Smooth muscle cell (in vitro differentiated cells): ENCODE measurements around the gene KBTBD12. TPM values are rescaled to one million over a fixed set of nuclear protein-coding genes. Genes with fewer than 3 reads are reported as not detected.
"Not testable (repeated sequence)": the region's sequence is repeated elsewhere in the genome, so short reads cannot be mapped to it uniquely, and the experiment has no call there.

Source experiments
- DNase-seq: peaks from one replicate; lab custom pipeline; 2025; ENCODE audit not compliant: unreplicated experiment; lab: John Stamatoyannopoulos, UW
- H2AFZ ChIP-seq: fragments of 200-600 bp; sonication (generic); 2 replicates; pipeline ENCODE4 v1.6.0; 2016; ENCODE audit warnings: antibody characterized with exemption, low read depth, mild to moderate bottlenecking
- H3F3A ChIP-seq: fragments of 200-600 bp; sonication (generic); 2 replicates; pipeline ENCODE4 v1.6.0; 2017; ENCODE audit warnings: antibody characterized with exemption, low read depth
- H3K27ac ChIP-seq: fragments of 200-600 bp; sonication (generic); 2 replicates; pipeline ENCODE4 v1.5.1; 2016; ENCODE audit warnings: low read depth, mild to moderate bottlenecking
- H3K27me3 ChIP-seq: fragments of 200-600 bp; sonication (generic); 2 replicates; pipeline ENCODE4 v1.6.1; 2016; ENCODE audit warnings: low read depth, mild to moderate bottlenecking
- H3K36me3 ChIP-seq: fragments of 200-600 bp; sonication (generic); 2 replicates; pipeline ENCODE4 v1.5.1; 2016; ENCODE audit warnings: low read depth
- H3K4me1 ChIP-seq: fragments of 200-600 bp; sonication (generic); 2 replicates; pipeline ENCODE4 v1.5.1; 2016; ENCODE audit warnings: low read depth
- H3K4me2 ChIP-seq: fragments of 200-600 bp; sonication (generic); 2 replicates; pipeline ENCODE4 v1.6.0; 2016; ENCODE audit warnings: mild to moderate bottlenecking
- H3K4me3 ChIP-seq: fragments of 200-600 bp; sonication (generic); 2 replicates; pipeline ENCODE4 v1.5.1; 2016; ENCODE audit warnings: mild to moderate bottlenecking
- H3K79me2 ChIP-seq: fragments of 200-600 bp; sonication (generic); 2 replicates; pipeline ENCODE4 v1.6.0; 2016; ENCODE audit warnings: low read depth, mild to moderate bottlenecking
- H3K9ac ChIP-seq: fragments of 200-600 bp; sonication (generic); 2 replicates; pipeline ENCODE4 v1.6.0; 2016; ENCODE audit warnings: low read depth
- H3K9me3 ChIP-seq: fragments of 200-600 bp; sonication (generic); replicated peaks from 2 replicates; pipeline ENCODE4 v1.5.1; 2016; ENCODE audit warnings: low read depth
- H4K20me1 ChIP-seq: fragments of 200-600 bp; sonication (generic); 2 replicates; pipeline ENCODE4 v1.6.0; 2016; ENCODE audit warnings: low read depth
- CTCF ChIP-seq: fragments of 200-600 bp; sonication (generic); IDR thresholded peaks from 2 replicates; pipeline ENCODE4 v1.5.1; 2017; ENCODE audit warnings: borderline replicate concordance, mild to moderate bottlenecking, antibody characterized with exemption; ENCODE audit not compliant: insufficient read depth, poor library complexity, severe bottlenecking
- WGBS: methylation state at CpG from one replicate; pipeline ENCODE4 v1.1.7; 2016; ENCODE audit warnings: low lambda C conversion rate; 5-methylcytosine and 5-hydroxymethylcytosine counted together
- polyA plus RNA-seq: library from polyadenylated mRNA; unstranded; fragments of >200 nt; fragmentation: Nextera tagmentation; extraction: Ambion mirVana; gene quantifications from 2 replicates; pipeline ENCODE4 v1.2.1, GENCODE V29; 2016
- total RNA-seq: library from RNA; depleted of rRNA; stranded (reverse); fragments of >200 nt; gene quantifications from 2 replicates; pipeline ENCODE4 v1.2.3, GENCODE V29; 2014

KBTBD12 gene
- total and polyA plus RNA-seq, 2 experiments from 2014 or later: not detected

- no peak overlapping the region for H3K4me3 ChIP-seq
- H4K20me1 ChIP-seq: no peaks in the 10 kb centered on the region
- H3K27me3 ChIP-seq: no peaks in the 10 kb centered on the region
- no peak for TF ChIP-seq CTCF
- no peaks in the 10 kb centered on the region for H3K36me3 ChIP-seq
- DNase-seq: no peak
- no peaks in the 10 kb centered on the region for H3K4me1 ChIP-seq
- H3K79me2 ChIP-seq: no peaks in the 10 kb centered on the region
- H3K9me3 ChIP-seq: no peaks in the 10 kb centered on the region
- peaks cover 19% of the 10 kb centered on the region for H3F3A ChIP-seq
- peak overlapping the region; percentile 55 for H3K4me2 ChIP-seq
- H3K27ac ChIP-seq: peak overlapping the region; percentile 92
- no peak overlapping the region for H3K9ac ChIP-seq
- no peak overlapping the region for H2AFZ ChIP-seq
Observed at GRCh38 chr3:127867986-127868385, 47.0 kb upstream of the KBTBD12 start.

GRCh38 chr3:127870156-127870555, 44.9 kb upstream of the KBTBD12 start:
- Histone ChIP-seq H4K20me1 (no peaks in the 10 kb centered on the region), H3F3A (peaks cover 17% of the 10 kb centered on the region), H3K4me1 (no peaks in the 10 kb centered on the region), H2AFZ (no peak overlapping the region), H3K9ac (no peak overlapping the region), H3K4me3 (no peak overlapping the region), H3K4me2 (no peak overlapping the region), H3K79me2 (no peaks in the 10 kb centered on the region), H3K27me3 (no peaks in the 10 kb centered on the region), H3K36me3 (no peaks in the 10 kb centered on the region), H3K9me3 (no peaks in the 10 kb centered on the region), H3K27ac (no peak overlapping the region)
- WGBS: 92% methylated on average over 4 of the region's 4 CpGs
- DNase-seq: no peak
- no peak for TF ChIP-seq CTCF

- H4K20me1 ChIP-seq, H3K79me2 ChIP-seq, H3K9me3 ChIP-seq, H3F3A ChIP-seq, H3K4me2 ChIP-seq, DNase-seq, H3K27me3 ChIP-seq, H3K9ac ChIP-seq, H3K4me3 ChIP-seq, H3K4me1 ChIP-seq, H3K27ac ChIP-seq, H3K36me3 ChIP-seq, H2AFZ ChIP-seq: not testable (repeated sequence)
- WGBS: 88% methylated on average over 5 of the region's 5 CpGs
Observed at GRCh38 chr3:127874097-127874496, 40.9 kb upstream of the KBTBD12 start.

- no peak for TF ChIP-seq CTCF
- H3K9me3 ChIP-seq: no peaks in the 10 kb centered on the region
- H2AFZ ChIP-seq: no peak overlapping the region
- no peaks in the 10 kb centered on the region for H3F3A ChIP-seq
- H3K27me3 ChIP-seq: no peaks in the 10 kb centered on the region
- 96% methylated on average over 3 of the region's 3 CpGs for WGBS
- H3K79me2 ChIP-seq: no peaks in the 10 kb centered on the region
- no peak overlapping the region for H3K27ac ChIP-seq
- H3K4me1 ChIP-seq: no peaks in the 10 kb centered on the region
- no peak overlapping the region for H3K9ac ChIP-seq
- no peaks in the 10 kb centered on the region for H4K20me1 ChIP-seq
- DNase-seq: no peak
- no peaks in the 10 kb centered on the region for H3K36me3 ChIP-seq
- no peak overlapping the region for H3K4me2 ChIP-seq
- H3K4me3 ChIP-seq: no peak overlapping the region
Observed at GRCh38 chr3:127881586-127881985, 33.4 kb upstream of the KBTBD12 start.
